AG04450 (cell line): ENCODE data around the gene ODAD2. TPM values are rescaled to one million over a fixed set of nuclear protein-coding genes. Genes with fewer than 3 reads are reported as not detected.

Experiments used
- CTCF ChIA-PET: fragments of 300-600, 350-600 bp; formaldehyde crosslinking; extraction: SDS; loops from one replicate; lab custom pipeline; 2022; ENCODE audit warnings: antibody characterized with exemption, inconsistent platforms; lab: Charles Lee
- POLR2A ChIA-PET: fragments of 350-600 bp; formaldehyde crosslinking; extraction: SDS; loops from one replicate; lab custom pipeline; 2021; ENCODE audit warnings: antibody characterized with exemption, inconsistent platforms; lab: Yijun Ruan, JAX
- DNase-seq: peaks from one replicate; pipeline ENCODE4 v3.0.0-alpha.2; 2011; ENCODE audit warnings: low read depth, low spot score
- H3K27ac ChIP-seq: one replicate; pipeline ENCODE4 v1.5.1; 2012; ENCODE audit warnings: low read depth, low read length, control low read depth
- H3K27me3 ChIP-seq: one replicate; pipeline ENCODE4 v1.6.0; 2012; ENCODE audit warnings: low read length; ENCODE audit not compliant: control insufficient read depth, insufficient read depth
- H3K4me3 ChIP-seq: 2 replicates; pipeline ENCODE4 v1.5.1; 2011; ENCODE audit warnings: mild to moderate bottlenecking, low read depth, low read length, control low read depth
- H3K9me3 ChIP-seq: 2 replicates; pipeline ENCODE4 v1.5.1; 2012; ENCODE audit warnings: low read length; ENCODE audit not compliant: control insufficient read depth, insufficient read depth
- CTCF ChIP-seq: IDR thresholded peaks from 2 replicates; pipeline ENCODE4 v1.5.1; 2011; ENCODE audit warnings: low read depth, low read length, control low read depth, inconsistent platforms
- polyA plus RNA-seq: library from polyadenylated mRNA; depleted of rRNA; stranded (reverse); fragments of >200 nt; gene quantifications from 2 replicates; pipeline ENCODE4 v1.2.3, GENCODE V29; 2011

ODAD2 gene
- polyA plus RNA-seq, 1 experiment: 1.3 TPM

GRCh38 chr10:28012990-28013515 is 14.2 kb upstream of the ODAD2 start:
- ChIA-PET CTCF (interaction anchor here (0.7 kb wide), 1 partner anchor 18 kb away, joined by 3 read pairs; no protein-coding TSS in a partner anchor), POLR2A (no interaction called here)
- Histone ChIP-seq H3K9me3 (no peaks in the 10 kb centered on the region), H3K27me3 (no peaks in the 10 kb centered on the region), H3K27ac (no peak overlapping the region), H3K4me3 (no peak overlapping the region)
- DNase-seq: no peak
- no peak for TF ChIP-seq CTCF

DNA sequence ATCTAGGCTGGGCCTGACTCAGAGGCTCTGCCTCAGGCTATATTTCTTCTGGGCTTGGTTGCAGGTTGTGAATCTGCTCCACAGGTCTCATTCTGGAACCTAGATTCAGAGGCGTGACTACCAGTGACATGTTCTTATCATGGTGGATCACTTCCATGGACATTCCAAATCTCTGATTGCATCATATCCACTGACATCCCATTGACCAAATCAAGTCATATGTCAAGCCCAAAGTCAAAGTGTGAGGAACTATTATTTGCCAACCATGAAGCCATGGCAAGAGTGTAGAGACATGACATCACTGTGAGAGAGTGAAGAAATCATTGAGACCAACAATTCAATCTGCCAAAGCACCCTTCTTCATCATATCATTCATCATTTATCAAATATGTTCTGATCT is 11.9 kb upstream of the ODAD2 start:
- Histone ChIP-seq H3K9me3 (no peaks in the 10 kb centered on the region), H3K27me3 (no peaks in the 10 kb centered on the region), H3K27ac (no peak overlapping the region), H3K4me3 (no peak overlapping the region)
- TF ChIP-seq CTCF: no peak
- DNase-seq: no peak
- ChIA-PET POLR2A (no interaction called here), CTCF (no interaction called here)

- ChIA-PET CTCF (no interaction called here), POLR2A (no interaction called here)
- Histone ChIP-seq H3K27ac (no peak overlapping the region), H3K27me3 (peaks cover 2% of the 10 kb centered on the region), H3K9me3 (no peaks in the 10 kb centered on the region), H3K4me3 (no peak overlapping the region)
- TF ChIP-seq CTCF: no peak
- no peak for DNase-seq
Observed at GRCh38 chr10:28008054-28008453, 9.2 kb upstream of the ODAD2 start.

DNA sequence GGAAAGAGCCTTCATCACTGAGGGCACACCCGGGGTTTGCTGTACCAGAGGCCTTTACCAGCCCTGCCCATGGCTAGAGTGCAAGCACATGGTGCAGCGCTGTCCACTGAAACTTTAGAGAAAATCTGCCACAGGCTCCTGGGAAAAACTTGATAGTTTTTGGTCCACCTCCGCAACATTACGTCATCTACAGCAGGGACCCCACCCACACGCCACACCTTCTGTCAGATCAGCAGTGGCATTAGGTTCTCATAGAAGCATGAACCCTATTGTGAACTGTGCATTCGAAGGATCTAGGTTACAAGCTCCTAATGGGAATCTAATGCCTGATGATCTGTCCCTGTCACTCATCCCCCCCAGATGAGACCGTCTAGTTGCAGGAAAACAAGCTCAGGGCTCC is 2.5 kb upstream of the ODAD2 start:
- POLR2A ChIA-PET: interaction anchor here (0.7 kb wide), 1 partner anchor 137 kb away, joined by 3 read pairs; no protein-coding TSS in a partner anchor

More for the DNA sequence above, 2.5 kb upstream of the ODAD2 start:
- CTCF ChIA-PET: no interaction called here
- Histone ChIP-seq H3K27me3 (peaks cover 2% of the 10 kb centered on the region), H3K9me3 (no peaks in the 10 kb centered on the region), H3K27ac (no peak overlapping the region), H3K4me3 (no peak overlapping the region)
- TF ChIP-seq CTCF: no peak
- no peak for DNase-seq
